IPS-NIHi11 (cell line): ENCODE measurements around the gene IL19.
"Not testable (repeated sequence)": the region's sequence is repeated elsewhere in the genome, so short reads cannot be mapped to it uniquely, and the experiment has no call there.

Experiments used
- DNase-seq: peaks from one replicate; pipeline ENCODE4 v3.0.0; 2012; ENCODE audit warnings: mixed read lengths, low spot score

The IL19 gene

DNA sequence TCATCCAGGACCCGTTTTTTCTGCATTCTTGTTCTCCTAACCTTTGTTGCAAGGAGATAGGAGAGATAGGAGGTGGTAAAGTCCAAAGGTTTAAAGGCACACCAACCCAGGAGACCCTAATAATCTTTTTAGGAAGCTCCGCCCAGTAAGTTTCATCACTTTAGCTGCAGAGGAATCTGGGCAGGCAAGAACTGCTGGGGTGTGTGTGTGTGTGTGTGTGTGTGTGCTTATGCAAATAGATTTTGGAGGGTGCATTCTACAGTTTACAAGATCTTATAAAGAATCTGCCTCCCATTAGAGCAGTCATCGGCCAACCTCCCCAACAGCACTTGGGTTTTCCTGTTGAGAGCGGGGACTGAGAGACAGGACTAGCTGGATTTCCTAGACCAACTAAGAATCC lies 5.7 kb downstream of the IL19 start:
- DNase-seq = no peak

- no peak for DNase-seq
These were observed 7.5 kb downstream of the IL19 start for GRCh38 chr1:206778031-206778430.

DNA sequence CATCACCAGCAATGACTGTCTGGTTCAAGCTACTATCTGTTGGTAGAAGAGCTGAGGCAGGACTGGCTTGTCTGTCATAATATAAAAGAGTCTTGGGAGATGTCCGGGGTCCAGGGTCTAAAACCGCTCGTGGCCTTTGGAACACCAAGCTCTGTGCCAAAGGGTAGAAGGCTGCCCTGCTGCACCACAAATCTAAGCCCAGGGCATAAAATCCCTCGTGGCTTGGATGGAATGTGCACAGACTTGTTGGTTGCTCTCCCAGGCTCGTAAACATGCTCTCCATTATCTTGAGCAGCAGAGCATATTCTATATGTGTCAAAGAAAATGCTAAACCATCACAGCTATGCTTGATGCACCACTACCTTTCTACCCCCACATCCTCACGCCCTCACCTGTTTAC lies 8.3 kb downstream of the IL19 start:
- DNase-seq = not testable (repeated sequence)

GRCh38 chr1:206779638-206780037 lies 9.1 kb downstream of the IL19 start:
- DNase-seq = no peak

GRCh38 chr1:206782448-206782847 lies 11.9 kb downstream of the IL19 start:
- no peak for DNase-seq

GRCh38 chr1:206783506-206783905 lies 12.9 kb downstream of the IL19 start:
- DNase-seq = no peak

DNA sequence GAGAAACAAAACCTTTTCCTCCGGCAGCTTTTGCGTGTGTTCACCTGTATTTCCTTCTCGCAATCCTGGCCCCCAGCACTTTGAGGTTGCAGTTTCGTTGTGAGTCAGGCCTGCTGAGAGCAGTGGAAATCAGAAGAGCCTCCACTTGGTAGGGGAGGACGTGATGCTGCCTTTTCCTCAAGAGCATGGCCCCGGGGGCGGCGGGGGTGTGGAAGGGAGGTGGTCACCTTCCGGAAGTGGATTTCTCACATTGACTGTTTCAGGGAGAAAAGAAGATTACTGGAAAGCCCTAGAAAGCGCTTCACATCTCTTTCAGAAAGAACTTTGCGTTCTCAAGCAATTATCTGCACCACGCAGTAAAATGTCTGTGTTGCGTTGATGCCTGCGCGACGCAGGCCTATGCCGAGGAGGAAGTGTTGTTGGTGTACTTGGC lies 13.9 kb downstream of the IL19 start:
- no peak for DNase-seq

GRCh38 chr1:206785182-206785765 lies 14.7 kb downstream of the IL19 start:
- no peak for DNase-seq

- DNase-seq = no peak
These were observed 15.8 kb downstream of the IL19 start for GRCh38 chr1:206786212-206786886.

- no peak for DNase-seq
These were observed 17.3 kb downstream of the IL19 start for GRCh38 chr1:206787891-206788290.

DNA sequence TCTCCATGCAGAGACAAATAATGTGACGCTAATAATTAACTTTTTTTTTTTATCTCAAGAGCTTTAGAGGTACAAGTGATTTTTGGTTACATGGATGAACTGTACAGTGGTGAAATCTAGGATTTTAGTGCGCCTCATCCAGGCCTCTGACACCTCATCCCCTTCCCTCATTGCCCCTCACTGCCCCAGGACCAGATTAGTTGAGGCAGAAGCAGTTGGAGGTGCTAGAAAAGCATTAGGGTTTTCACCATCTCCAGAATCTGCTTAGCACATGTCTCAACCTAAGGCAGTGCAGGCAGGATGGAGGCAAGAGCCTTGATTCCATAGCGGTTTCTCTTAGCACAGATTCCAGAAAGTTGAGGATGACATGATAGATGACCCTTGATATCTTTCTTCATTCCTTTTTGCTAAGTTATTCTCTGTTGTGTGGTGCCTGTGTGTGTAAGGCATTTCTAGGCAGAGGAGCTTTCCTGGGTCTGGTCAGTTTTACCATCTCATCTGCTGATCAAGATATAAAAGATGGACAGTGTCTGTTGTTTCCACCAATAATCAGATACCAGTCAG lies 18.0 kb downstream of the IL19 start:
- DNase-seq = no peak

DNA sequence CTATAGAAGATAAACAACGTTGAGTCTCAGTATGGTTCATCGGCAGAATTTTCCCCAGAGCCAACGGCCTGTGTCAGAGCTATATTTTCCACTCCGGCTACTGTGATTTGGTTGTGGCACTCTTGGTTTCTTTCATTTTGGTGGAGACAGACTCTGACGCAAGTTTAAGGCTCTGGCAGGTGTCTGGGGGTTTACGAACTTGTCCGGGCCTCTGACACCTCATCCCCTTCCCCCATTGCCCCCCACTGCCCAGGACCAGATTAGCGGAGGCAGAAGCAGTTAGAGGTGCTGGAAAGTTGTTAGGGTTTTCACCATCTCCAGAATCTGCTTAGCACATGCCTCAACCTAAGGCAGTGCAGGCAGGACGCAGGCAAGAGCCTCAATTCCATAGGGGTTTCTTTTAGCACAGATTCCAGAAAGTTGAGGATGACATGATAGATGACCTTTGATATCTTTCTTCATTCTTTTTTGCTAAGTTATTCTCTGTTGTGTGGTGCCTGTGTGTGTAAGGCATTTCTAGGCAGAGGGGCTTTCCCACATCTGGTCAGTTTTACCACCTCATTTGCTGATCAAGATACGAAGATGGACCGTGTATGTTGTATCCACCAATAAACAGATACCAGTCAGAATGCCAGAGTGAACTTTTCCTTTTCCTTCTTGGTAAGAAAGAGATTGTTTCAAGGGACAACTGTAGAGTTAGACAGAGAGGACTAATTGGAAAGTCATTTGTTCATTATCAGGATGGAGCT lies 20.1 kb downstream of the IL19 start:
- no peak for DNase-seq

GRCh38 chr1:206792939-206793607 lies 22.5 kb downstream of the IL19 start:
- DNase-seq = no peak

- no peak for DNase-seq
These were observed 23.0 kb downstream of the IL19 start for GRCh38 chr1:206793620-206794019.

- DNase-seq = no peak
These were observed 23.8 kb downstream of the IL19 start for GRCh38 chr1:206794294-206794908.

DNA sequence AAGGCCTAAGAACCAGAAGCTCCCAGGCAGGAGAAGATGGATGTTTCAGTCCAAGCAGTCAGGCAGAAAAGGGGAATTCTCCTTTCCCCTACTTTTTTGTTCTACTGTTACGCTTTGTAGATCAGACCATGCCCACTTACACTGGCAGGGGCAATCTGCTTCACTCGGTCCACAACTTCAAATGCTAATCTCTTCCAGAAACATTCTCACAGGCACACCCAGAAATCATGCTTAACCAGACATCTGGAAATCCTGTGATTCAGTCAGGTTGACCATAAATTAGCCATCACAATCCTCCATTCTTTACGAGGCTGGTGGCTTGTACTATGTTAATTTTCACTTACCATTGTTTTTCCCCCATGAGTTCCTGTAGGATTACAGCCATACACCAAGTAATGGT lies 25.5 kb downstream of the IL19 start:
- DNase-seq = no peak

DNA sequence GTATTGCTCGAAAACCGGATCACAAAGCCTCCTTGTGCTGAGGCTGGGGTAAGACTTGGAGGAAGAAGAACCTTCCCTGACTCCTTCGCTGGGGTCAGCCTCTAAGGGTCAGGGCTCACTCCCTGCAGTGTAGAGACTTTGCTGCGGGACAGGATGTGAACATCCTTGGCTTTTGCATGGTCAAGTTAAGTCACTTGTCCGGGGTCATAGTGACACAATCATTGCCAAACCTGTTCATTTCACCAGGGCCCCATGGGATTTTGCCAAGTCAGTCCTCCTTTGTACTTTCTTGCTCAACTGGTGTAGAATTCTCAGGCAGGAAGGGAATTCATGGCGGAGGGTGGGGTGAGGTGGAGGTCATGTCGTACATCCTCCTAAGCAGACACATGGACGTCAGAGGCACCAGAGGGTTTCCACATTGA lies 26.4 kb downstream of the IL19 start:
- no peak for DNase-seq

GRCh38 chr1:206797534-206798383 lies 27.2 kb downstream of the IL19 start:
- DNase-seq = peak; percentile 72

GRCh38 chr1:206798384-206798996 lies 27.9 kb downstream of the IL19 start:
- no peak for DNase-seq

GRCh38 chr1:206799311-206799710 lies 28.7 kb downstream of the IL19 start:
- no peak for DNase-seq

- DNase-seq = no peak
These were observed 29.8 kb downstream of the IL19 start for GRCh38 chr1:206800411-206800810.
